Thoracic aorta (tissue), 2 donors: ENCODE data around the gene PEAK3. TPM values are rescaled to one million over a fixed set of nuclear protein-coding genes. Genes with fewer than 3 reads are reported as not detected.

Experiments used
- ATAC-seq: fragments of 150-250 bp; one replicate; pipeline ENCODE4 v1.8.0; 2017; ENCODE audit warnings: low read depth; ENCODE audit not compliant: insufficient number of reproducible peaks, low FRiP score
- DNase-seq: peaks from one replicate; pipeline ENCODE4 v3.0.0-alpha.2; 2020; ENCODE audit warnings: low spot score
- H3K27ac ChIP-seq, 2 donors: fragments of 200-600 bp; sonication (generic); 1 replicate in 1 of 2; 2 replicates in 1 of 2; pipeline ENCODE4 v1.5.1; 2016; ENCODE audit warnings: mild to moderate bottlenecking in 2 of 2, moderate library complexity in 2 of 2
- H3K27me3 ChIP-seq: fragments of 200-600 bp; sonication (generic); replicated peaks from 2 replicates; pipeline ENCODE4 v1.6.0; 2016; ENCODE audit warnings: mild to moderate bottlenecking; ENCODE audit not compliant: insufficient read depth
- H3K36me3 ChIP-seq: fragments of 200-600 bp; sonication (generic); one replicate; pipeline ENCODE4 v1.5.1; 2016
- H3K4me1 ChIP-seq, 2 donors: fragments of 200-600 bp; sonication (generic); 1 replicate in 1 of 2; 2 replicates in 1 of 2; pipeline versions ENCODE4 v1.5.1 to v1.6.0; 2016; ENCODE audit warnings: low read depth in 2 of 2, mild to moderate bottlenecking in 1 of 2; ENCODE audit not compliant: control insufficient read depth in 1 of 2
- H3K4me3 ChIP-seq: fragments of 200-600 bp; sonication (generic); 2 replicates; pipeline ENCODE4 v1.5.1; 2016; ENCODE audit warnings: mild to moderate bottlenecking
- H3K9me3 ChIP-seq: fragments of 200-600 bp; sonication (generic); 2 replicates; pipeline ENCODE4 v1.5.1; 2016
- total RNA-seq, 2 donors: library from RNA; depleted of rRNA; stranded (reverse); fragments of >200 nt; gene quantifications; one replicate each; pipeline versions ENCODE4 v1.1.0 to v1.2.3, GENCODE V29; 2016
- TF ChIP-seq, protein P1 (sequence below): fragments of 200-600 bp; sonication (generic); IDR thresholded peaks from one replicate; pipeline ENCODE4 v1.5.1; 2019; ENCODE audit warnings: antibody characterized with exemption

PEAK3 gene
- total RNA-seq, 2 donors from 2014 or later = 1.2 to 3.0 TPM

- H3K9me3 ChIP-seq = no peaks in the 10 kb centered on the region
- H3K27me3 ChIP-seq = no peaks in the 10 kb centered on the region
- TF ChIP-seq, protein P1, sequence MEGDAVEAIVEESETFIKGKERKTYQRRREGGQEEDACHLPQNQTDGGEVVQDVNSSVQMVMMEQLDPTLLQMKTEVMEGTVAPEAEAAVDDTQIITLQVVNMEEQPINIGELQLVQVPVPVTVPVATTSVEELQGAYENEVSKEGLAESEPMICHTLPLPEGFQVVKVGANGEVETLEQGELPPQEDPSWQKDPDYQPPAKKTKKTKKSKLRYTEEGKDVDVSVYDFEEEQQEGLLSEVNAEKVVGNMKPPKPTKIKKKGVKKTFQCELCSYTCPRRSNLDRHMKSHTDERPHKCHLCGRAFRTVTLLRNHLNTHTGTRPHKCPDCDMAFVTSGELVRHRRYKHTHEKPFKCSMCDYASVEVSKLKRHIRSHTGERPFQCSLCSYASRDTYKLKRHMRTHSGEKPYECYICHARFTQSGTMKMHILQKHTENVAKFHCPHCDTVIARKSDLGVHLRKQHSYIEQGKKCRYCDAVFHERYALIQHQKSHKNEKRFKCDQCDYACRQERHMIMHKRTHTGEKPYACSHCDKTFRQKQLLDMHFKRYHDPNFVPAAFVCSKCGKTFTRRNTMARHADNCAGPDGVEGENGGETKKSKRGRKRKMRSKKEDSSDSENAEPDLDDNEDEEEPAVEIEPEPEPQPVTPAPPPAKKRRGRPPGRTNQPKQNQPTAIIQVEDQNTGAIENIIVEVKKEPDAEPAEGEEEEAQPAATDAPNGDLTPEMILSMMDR = no peak
- peaks cover 40% of the 10 kb centered on the region for H3K36me3 ChIP-seq
- no peaks in the 10 kb centered on the region for H3K4me1 ChIP-seq
- DNase-seq (no peak), ATAC-seq (no peak)
- no peak overlapping the region for H3K4me3 ChIP-seq
- H3K27ac ChIP-seq = no peak overlapping the region
These were observed 55.7 kb downstream of the PEAK3 start for GRCh38 chr19:2226051-2226839.

DNA sequence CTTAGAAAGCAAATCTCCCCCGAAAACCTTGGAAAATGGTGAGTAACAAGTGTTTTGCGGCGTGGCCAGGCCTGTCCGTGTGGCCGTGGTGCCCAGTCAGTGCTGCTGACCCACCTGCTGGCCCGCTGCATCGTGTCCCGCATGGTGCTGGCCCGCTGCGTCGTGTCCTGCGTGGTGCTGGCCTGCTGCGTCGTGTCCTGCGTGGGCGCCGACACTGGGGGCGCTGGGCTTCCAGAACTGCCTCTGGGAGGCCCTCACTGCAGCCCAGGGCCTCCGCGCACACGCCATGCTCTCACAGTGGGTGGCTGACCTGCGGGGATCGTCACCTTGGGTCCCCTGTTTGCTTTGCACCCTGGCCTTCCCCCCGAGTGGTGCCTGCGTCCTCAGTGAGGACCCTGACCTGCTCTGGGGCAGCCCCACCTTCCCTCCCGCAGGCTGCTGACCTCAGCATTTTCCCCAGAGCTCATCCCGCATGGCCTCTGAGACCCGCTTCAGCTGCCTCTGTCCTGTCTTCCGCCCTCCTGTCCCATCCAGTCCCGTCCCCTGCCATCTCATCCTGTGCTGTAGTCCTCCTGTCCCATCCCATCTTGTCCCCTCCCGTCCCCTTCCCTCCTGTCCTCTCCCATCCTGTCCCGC lies 56.4 kb downstream of the PEAK3 start:
- Histone ChIP-seq H3K36me3 (peaks cover 37% of the 10 kb centered on the region), H3K27me3 (no peaks in the 10 kb centered on the region)

DNA sequence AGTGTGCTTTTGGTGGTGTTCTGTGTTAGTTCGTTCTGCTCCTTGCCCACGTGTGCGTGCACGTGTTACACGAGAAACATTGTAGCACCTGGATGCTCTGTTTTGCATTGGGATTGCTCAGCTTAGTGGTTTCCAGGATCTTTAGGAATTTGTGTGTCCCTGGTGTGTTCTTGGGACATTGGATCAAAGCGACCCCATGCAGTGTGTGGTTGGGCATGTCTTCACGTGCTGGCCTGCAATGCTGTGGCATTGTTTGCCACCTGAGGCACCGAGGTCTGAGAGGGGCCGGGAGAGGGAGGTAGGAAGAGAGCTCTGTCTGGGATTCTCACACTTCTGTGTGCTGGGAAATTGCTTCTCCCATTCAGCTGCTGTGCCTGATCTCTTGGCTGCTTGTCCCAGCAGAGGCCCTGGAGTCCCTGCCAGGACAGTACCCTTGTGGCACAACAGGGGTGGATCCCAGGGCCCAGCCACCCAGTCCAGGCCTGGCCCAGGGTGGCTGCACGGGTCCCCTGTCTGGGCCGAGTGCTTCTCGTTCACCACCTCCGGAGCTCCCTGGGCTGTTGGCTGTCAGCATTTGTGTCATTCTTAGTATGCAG lies 57.1 kb downstream of the PEAK3 start:
- peaks cover 37% of the 10 kb centered on the region for H3K36me3 ChIP-seq
- ATAC-seq = no peak
- H3K4me1 ChIP-seq = no peaks in the 10 kb centered on the region
- TF ChIP-seq, protein P1 = no peak
- no peaks in the 10 kb centered on the region for H3K27me3 ChIP-seq
- H3K9me3 ChIP-seq = no peaks in the 10 kb centered on the region
- H3K27ac ChIP-seq = no peak overlapping the region
- no peak for DNase-seq
- H3K4me3 ChIP-seq = no peak overlapping the region

More for the DNA sequence above, 56.4 kb downstream of the PEAK3 start:
- Histone ChIP-seq H3K4me3 (no peak overlapping the region), H3K9me3 (no peaks in the 10 kb centered on the region), H3K27ac (no peak overlapping the region), H3K4me1 (no peaks in the 10 kb centered on the region)
- TF ChIP-seq, protein P1 = no peak
- DNase-seq (no peak), ATAC-seq (no peak)

Other genes with a start within 250 kb of the PEAK3 start
- 10 to 100 TPM; 69.7 to 96.3 TPM for gene MKNK2, start 230.9 kb downstream of the PEAK3 start, total RNA-seq
- gene MOB3A, start 185.8 kb downstream of the PEAK3 start, total RNA-seq = 10 to 100 TPM; 37.8 to 50.9 TPM
- gene IZUMO4, start 185.3 kb downstream of the PEAK3 start, total RNA-seq = 1 to 10 TPM; 3.1 to 6.1 TPM
- 100 to 1,000 TPM in 1 of 2 donors, 10 to 100 TPM in 1; 81.4 to 116 TPM for gene AP3D1, start 130.6 kb downstream of the PEAK3 start, total RNA-seq
- gene DOT1L, start 118.2 kb downstream of the PEAK3 start, total RNA-seq = 10 to 100 TPM; 12.3 to 33.4 TPM
- gene PLEKHJ1, start 45.8 kb downstream of the PEAK3 start, total RNA-seq = 10 to 100 TPM; 26.3 to 46.2 TPM
- 10 to 100 TPM; 23.8 to 43.7 TPM for gene SF3A2, start 45.4 kb downstream of the PEAK3 start, total RNA-seq
- gene AMH, start 32.9 kb downstream of the PEAK3 start, total RNA-seq = under 1 TPM; 0.92 to 0.95 TPM
- gene JSRP1, start 25.8 kb downstream of the PEAK3 start, total RNA-seq = not detected
- under 1 TPM in 1 of 2 donors, not detected in 1; 0.27 TPM for gene LINGO3, start 26.0 kb upstream of the PEAK3 start, total RNA-seq
- 10 to 100 TPM; 35.5 to 38.8 TPM for gene LSM7, start 46.4 kb upstream of the PEAK3 start, total RNA-seq
- 10 to 100 TPM; 55.8 to 60.0 TPM for gene SPPL2B, start 46.5 kb upstream of the PEAK3 start, total RNA-seq
- gene TMPRSS9, start 78.1 kb upstream of the PEAK3 start, total RNA-seq = under 1 TPM; 0.42 to 0.54 TPM
- 10 to 100 TPM; 19.4 to 23.4 TPM for gene TIMM13, start 145.4 kb upstream of the PEAK3 start, total RNA-seq
- 10 to 100 TPM; 23.6 to 43.3 TPM for gene LMNB2, start 174.8 kb upstream of the PEAK3 start, total RNA-seq
- 100 to 1,000 TPM; 430 to 498 TPM for gene GADD45B, start 194.0 kb upstream of the PEAK3 start, total RNA-seq